ENCODE results near the gene S1PR2. TPM values are rescaled to one million over a fixed set of nuclear protein-coding genes. Genes with fewer than 3 reads are reported as not detected.

Gene S1PR2
- total RNA-seq, 4 donors from 2014 or later = 3.6 to 9.8 (median 5.3) TPM

DNA sequence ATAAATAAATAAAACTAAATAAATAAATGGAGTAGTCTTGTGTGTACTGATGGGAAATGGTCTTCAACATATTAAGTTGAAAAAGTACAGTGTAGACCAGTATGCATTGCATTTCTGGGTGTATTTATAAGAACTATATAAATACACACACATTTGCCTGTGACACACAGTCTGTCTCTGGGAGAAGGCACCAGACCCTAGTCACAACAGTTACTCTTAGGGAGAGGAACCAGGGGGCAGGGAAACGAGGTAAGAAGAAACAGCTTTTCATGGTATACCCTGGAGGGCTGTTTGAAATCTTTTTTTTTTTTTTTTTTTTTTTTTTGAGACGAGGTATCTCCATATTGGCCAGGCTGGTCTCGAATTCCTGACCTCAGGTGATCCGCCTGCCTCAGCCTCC lies 2.8 kb upstream of the S1PR2 start:
- TF ChIP-seq POLR2A (IDR thresholded peaks at IDR 0.05) = no peak
- TF ChIP-seq, protein P1, sequence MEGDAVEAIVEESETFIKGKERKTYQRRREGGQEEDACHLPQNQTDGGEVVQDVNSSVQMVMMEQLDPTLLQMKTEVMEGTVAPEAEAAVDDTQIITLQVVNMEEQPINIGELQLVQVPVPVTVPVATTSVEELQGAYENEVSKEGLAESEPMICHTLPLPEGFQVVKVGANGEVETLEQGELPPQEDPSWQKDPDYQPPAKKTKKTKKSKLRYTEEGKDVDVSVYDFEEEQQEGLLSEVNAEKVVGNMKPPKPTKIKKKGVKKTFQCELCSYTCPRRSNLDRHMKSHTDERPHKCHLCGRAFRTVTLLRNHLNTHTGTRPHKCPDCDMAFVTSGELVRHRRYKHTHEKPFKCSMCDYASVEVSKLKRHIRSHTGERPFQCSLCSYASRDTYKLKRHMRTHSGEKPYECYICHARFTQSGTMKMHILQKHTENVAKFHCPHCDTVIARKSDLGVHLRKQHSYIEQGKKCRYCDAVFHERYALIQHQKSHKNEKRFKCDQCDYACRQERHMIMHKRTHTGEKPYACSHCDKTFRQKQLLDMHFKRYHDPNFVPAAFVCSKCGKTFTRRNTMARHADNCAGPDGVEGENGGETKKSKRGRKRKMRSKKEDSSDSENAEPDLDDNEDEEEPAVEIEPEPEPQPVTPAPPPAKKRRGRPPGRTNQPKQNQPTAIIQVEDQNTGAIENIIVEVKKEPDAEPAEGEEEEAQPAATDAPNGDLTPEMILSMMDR (IDR thresholded peaks at IDR 0.05) = no peak
- Histone ChIP-seq H3K27me3 (no peaks in the 10 kb centered on the region), H3K4me1 (peaks cover 9 to 12% of the 10 kb centered on the region in 2 donors), H3K36me3 (no peaks in the 10 kb centered on the region), H3K27ac (no peak overlapping the region), H3K4me3 (replicated peaks in 1 of 3) (no peak overlapping the region), H3K9me3 (no peaks in the 10 kb centered on the region)
- WGBS, 2 donors = 83 to 86% methylated on average over 4 of the region's 4 CpGs
- intact Hi-C loops (cut with DNase I) = no loop called here
- no peak for DNase-seq

DNA sequence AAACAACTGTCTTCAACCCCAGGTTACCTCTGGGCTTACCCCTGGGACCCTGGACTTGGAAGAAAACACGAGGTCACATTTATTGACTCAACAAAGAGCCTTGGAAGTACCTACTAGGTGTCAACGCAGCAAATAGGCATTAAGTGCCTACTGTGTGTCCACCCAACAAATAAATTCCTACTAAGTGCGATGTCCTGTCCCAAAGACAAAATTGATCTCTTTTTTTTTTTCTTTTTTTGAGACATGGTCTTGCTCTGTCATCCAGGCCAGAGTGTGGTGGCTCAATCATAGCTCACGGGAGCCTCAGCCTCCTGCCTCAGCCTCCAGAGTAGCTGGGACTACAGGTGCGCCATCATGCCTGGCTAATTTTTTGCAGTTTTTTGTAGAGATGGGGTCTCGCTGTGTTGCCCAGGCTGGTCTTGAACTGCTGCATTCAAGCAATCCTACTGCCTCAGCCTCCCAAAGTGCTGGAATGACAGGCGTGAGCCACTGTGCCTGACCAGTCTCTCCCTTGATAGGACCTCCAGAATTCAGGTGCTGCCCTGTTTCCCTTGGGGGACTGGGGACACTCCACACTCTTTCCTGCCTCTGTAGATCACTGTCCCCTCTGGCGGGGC lies 589 bp upstream of the S1PR2 start:
- Histone ChIP-seq H3K4me1 (peaks cover 12 to 16% of the 10 kb centered on the region in 2 donors), H3K27me3 (no peaks in the 10 kb centered on the region), H3K4me3 (replicated peaks in 1 of 3) (peak overlapping the region in 1 of 3 donors; percentile 87), H3K9me3 (no peaks in the 10 kb centered on the region), H3K36me3 (no peaks in the 10 kb centered on the region), H3K27ac (peak overlapping the region in 2 of 3 donors; percentile 76 to 82)
- intact Hi-C loops (cut with DNase I) = no loop called here
- TF ChIP-seq, protein P1 (IDR thresholded peaks at IDR 0.05) = no peak
- TF ChIP-seq POLR2A (IDR thresholded peaks at IDR 0.05) = no peak
- 70 to 74% methylated on average over 8 of the region's 8 CpGs for WGBS, 2 donors
- no peak for DNase-seq

DNA sequence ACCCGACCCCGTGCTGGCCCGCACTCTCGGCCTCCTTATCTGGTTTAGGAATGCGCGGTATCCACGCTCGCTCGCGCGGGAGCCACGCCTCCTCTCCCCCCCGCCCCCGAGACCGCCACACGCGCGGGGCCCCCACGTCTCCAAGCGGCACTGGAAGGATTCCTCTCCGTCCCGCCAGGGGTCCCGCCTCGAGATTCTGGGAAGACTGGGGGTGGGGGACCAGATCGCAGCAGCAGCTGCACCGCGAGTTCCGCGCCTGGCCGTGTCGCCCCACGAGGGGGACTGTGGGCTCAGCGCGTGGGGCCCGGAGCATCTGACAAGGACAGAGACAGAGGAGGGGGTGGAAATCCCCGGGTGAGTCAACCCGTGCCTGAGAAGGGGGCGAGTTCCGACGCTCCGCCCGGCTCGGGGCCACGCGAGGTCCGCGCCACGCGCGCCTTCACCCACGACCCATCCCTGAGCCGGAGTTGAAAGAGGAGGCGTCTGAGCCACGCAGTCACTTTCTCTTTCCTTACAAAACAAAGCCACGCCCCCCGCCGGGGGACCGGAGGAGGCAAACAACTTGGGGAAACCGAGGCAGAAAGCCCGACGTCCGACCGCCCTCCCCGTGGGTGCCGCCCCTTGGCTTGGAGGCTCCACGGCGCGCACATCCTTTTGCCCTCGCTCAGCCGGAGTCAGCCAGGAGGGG lies 814 bp downstream of the S1PR2 start:
- no peaks in the 10 kb centered on the region for H3K27me3 ChIP-seq
- peak; percentile 39 to 46 for DNase-seq
- H3K4me1 ChIP-seq = peaks cover 12 to 19% of the 10 kb centered on the region in 2 donors
- no peak for TF ChIP-seq POLR2A (IDR thresholded peaks at IDR 0.05)
- TF ChIP-seq, protein P1 (IDR thresholded peaks at IDR 0.05) = no peak
- H3K4me3 ChIP-seq (replicated peaks in 1 of 3) = peak overlapping the region; percentile 40 to 87 (median 47)
- no peaks in the 10 kb centered on the region for H3K9me3 ChIP-seq
- no peaks in the 10 kb centered on the region for H3K36me3 ChIP-seq
- intact Hi-C loops (cut with DNase I) = no loop called here
- peak overlapping the region; percentile 59 to 82 (median 76) for H3K27ac ChIP-seq
- WGBS, 2 donors = 0 to 2% methylated on average over 1 to 12 of the region's 70 CpGs

DNA sequence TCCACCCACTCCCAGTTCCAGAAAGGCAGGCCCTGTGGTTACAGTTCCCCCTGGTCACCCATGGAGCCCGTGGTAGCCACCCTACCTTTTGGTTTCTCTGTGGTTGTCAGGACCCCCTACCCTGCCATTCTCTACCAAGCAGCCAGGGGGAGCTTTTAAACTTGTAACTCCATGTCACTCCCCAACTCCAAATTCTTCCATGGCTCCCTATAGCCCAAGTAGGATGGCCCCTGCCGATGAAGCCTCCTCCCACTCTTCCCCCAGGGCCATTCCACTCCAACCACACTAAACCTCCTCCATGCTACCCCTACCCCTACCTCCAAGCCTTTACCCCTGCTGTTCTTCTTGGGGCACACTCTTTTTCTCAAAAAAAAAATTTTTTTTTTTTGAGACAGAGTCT lies 2.2 kb downstream of the S1PR2 start:
- no peak for TF ChIP-seq POLR2A (IDR thresholded peaks at IDR 0.05)
- TF ChIP-seq, protein P1 (IDR thresholded peaks at IDR 0.05) = peak in 4 of 6 experiments; percentile 8 to 40 (median 28)
- H3K27ac ChIP-seq = no peak overlapping the region
- no peaks in the 10 kb centered on the region for H3K9me3 ChIP-seq
- no peak overlapping the region for H3K4me3 ChIP-seq (replicated peaks in 1 of 3)
- intact Hi-C loops (cut with DNase I) = no loop called here
- no peak for DNase-seq
- 57 to 69% methylated on average over 2 of the region's 2 CpGs for WGBS, 2 donors
- no peaks in the 10 kb centered on the region for H3K27me3 ChIP-seq
- H3K4me1 ChIP-seq = peaks cover 12 to 19% of the 10 kb centered on the region in 2 donors
- H3K36me3 ChIP-seq = no peaks in the 10 kb centered on the region

DNA sequence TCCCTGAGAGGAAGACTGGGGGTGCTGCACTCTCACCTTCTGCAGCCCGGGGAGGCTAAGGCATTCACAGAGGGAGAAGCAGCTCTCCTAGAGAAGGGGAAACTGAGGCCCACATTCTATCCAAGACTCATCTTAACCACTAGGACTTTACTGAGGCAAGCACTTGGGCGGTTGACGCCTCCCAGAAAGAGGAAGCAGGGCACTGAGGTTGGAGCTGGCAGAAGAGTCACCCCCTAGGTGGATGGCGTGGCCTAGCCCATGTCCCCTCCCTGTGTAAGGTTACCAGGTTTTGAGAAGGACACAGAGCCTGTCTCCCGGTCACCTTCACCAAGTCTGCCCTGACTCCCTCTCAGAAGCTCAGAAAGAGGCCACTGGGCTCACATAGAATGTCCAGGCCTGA lies 2.7 kb downstream of the S1PR2 start:
- H3K4me3 ChIP-seq (replicated peaks in 1 of 3) = no peak overlapping the region
- peaks cover 12 to 19% of the 10 kb centered on the region in 2 donors for H3K4me1 ChIP-seq
- H3K27ac ChIP-seq = no peak overlapping the region
- no peaks in the 10 kb centered on the region for H3K27me3 ChIP-seq
- 72 to 79% methylated on average over 4 to 5 of the region's 5 CpGs for WGBS, 2 donors
- no peaks in the 10 kb centered on the region for H3K9me3 ChIP-seq
- TF ChIP-seq POLR2A (IDR thresholded peaks at IDR 0.05) = no peak
- TF ChIP-seq, protein P1 (IDR thresholded peaks at IDR 0.05) = no peak
- no peaks in the 10 kb centered on the region for H3K36me3 ChIP-seq
- DNase-seq = no peak
- intact Hi-C loops (cut with DNase I) = no loop called here
